ENCODE results near the gene HLA-DPB1.

The HLA-DPB1 gene

GRCh38 chr6:33104887-33105286 lies 29.1 kb downstream of the HLA-DPB1 start:
- no peak overlapping the region for H3K4me3 ChIP-seq (ENCODE audit: low read depth, low read length)
- CTCF ChIA-PET: no interaction called here
- POLR2A ChIA-PET: no interaction called here
- TF ChIP-seq CTCF (IDR thresholded peaks at IDR 0.05; ENCODE audit: insufficient read depth, low read length, missing control alignments): no peak
- no peak for DNase-seq (ENCODE audit: low read depth, low spot score)

GRCh38 chr6:33105386-33105785 lies 29.6 kb downstream of the HLA-DPB1 start:
- no peak for TF ChIP-seq CTCF (IDR thresholded peaks at IDR 0.05; ENCODE audit: insufficient read depth, low read length, missing control alignments)
- no peak for DNase-seq (ENCODE audit: low read depth, low spot score)
- CTCF ChIA-PET: no interaction called here
- no peak overlapping the region for H3K4me3 ChIP-seq (ENCODE audit: low read depth, low read length)
- POLR2A ChIA-PET: no interaction called here

GRCh38 chr6:33105916-33106871 lies 30.4 kb downstream of the HLA-DPB1 start:
- H3K4me3 ChIP-seq (ENCODE audit: low read depth, low read length): no peak overlapping the region
- CTCF ChIA-PET: interaction anchor here (1.3 kb wide), 1 partner anchor 14 kb away, joined by 3 read pairs; no protein-coding TSS in a partner anchor
- no peak for TF ChIP-seq CTCF (IDR thresholded peaks at IDR 0.05; ENCODE audit: insufficient read depth, low read length, missing control alignments)
- no peak for DNase-seq (ENCODE audit: low read depth, low spot score)
- POLR2A ChIA-PET: no interaction called here

GRCh38 chr6:33107641-33108040 lies 31.9 kb downstream of the HLA-DPB1 start:
- H3K4me3 ChIP-seq (ENCODE audit: low read depth, low read length): no peak overlapping the region
- no peak for DNase-seq (ENCODE audit: low read depth, low spot score)
- POLR2A ChIA-PET: no interaction called here
- TF ChIP-seq CTCF (IDR thresholded peaks at IDR 0.05; ENCODE audit: insufficient read depth, low read length, missing control alignments): no peak
- CTCF ChIA-PET: interaction anchor here (1.1 to 1.4 kb wide), 3 partner anchors 12 to 93 kb away, joined by 3 to 4 read pairs (median 3); no protein-coding TSS in a partner anchor

- DNase-seq (ENCODE audit: low read depth, low spot score): no peak
- POLR2A ChIA-PET: no interaction called here
- no peak for TF ChIP-seq CTCF (IDR thresholded peaks at IDR 0.05; ENCODE audit: insufficient read depth, low read length, missing control alignments)
- CTCF ChIA-PET: interaction anchor here (1.4 to 1.8 kb wide), 2 partner anchors 11 to 26 kb away, joined by 3 to 12 read pairs; no protein-coding TSS in a partner anchor
- H3K4me3 ChIP-seq (ENCODE audit: low read depth, low read length): no peak overlapping the region
Observed at GRCh38 chr6:33108307-33108706, 32.5 kb downstream of the HLA-DPB1 start.

- no peak overlapping the region for H3K4me3 ChIP-seq (ENCODE audit: low read depth, low read length)
- CTCF ChIA-PET: interaction anchor here (0.7 to 1.5 kb wide), 4 partner anchors 9 to 136 kb away, joined by 3 to 7 read pairs (median 6); no protein-coding TSS in a partner anchor
- POLR2A ChIA-PET: no interaction called here
- DNase-seq (ENCODE audit: low read depth, low spot score): peak; percentile 9
- no peak for TF ChIP-seq CTCF (IDR thresholded peaks at IDR 0.05; ENCODE audit: insufficient read depth, low read length, missing control alignments)
Observed at GRCh38 chr6:33112148-33112547, 36.4 kb downstream of the HLA-DPB1 start.

All from AG04449 (cell line).